Measurements from ENCODE around the gene TBC1D22A.

The TBC1D22A gene

GRCh38 chr22:47156352-47157092 lies 394.1 kb downstream of the TBC1D22A start:
- H3K4me3 Mint-ChIP-seq, result no peak overlapping the region
- no peak overlapping the region for H3K27ac Mint-ChIP-seq
- peaks cover 8% of the 10 kb centered on the region for H3K27me3 Mint-ChIP-seq (ENCODE audit: low read depth)
- no peak for TF ChIP-seq CTCF (IDR thresholded peaks at IDR 0.05; ENCODE audit: unreplicated experiment in 3 of 3)
- H3K9me3 Mint-ChIP-seq, result no peaks in the 10 kb centered on the region
- peaks cover 14% of the 10 kb centered on the region for H3K4me1 Mint-ChIP-seq
- H3K36me3 Mint-ChIP-seq (ENCODE audit: low read depth), result no peaks in the 10 kb centered on the region

GRCh38 chr22:47157093-47157420 lies 394.6 kb downstream of the TBC1D22A start:
- Mint-ChIP-seq H3K4me1 (peaks cover 19% of the 10 kb centered on the region), H3K36me3 (ENCODE audit: low read depth) (no peaks in the 10 kb centered on the region), H3K4me3 (no peak overlapping the region), H3K27me3 (ENCODE audit: low read depth) (peaks cover 8% of the 10 kb centered on the region), H3K9me3 (no peaks in the 10 kb centered on the region), H3K27ac (no peak overlapping the region)
- TF ChIP-seq CTCF (IDR thresholded peaks at IDR 0.05; ENCODE audit: unreplicated experiment in 3 of 3), result no peak

- H3K4me3 Mint-ChIP-seq, result no peak overlapping the region
- no peak for TF ChIP-seq CTCF (IDR thresholded peaks at IDR 0.05; ENCODE audit: unreplicated experiment in 3 of 3)
These were observed 395.2 kb downstream of the TBC1D22A start for GRCh38 chr22:47157486-47158270.

GRCh38 chr22:47158457-47158856 lies 396.0 kb downstream of the TBC1D22A start:
- no peak overlapping the region for H3K4me3 Mint-ChIP-seq
- no peak for TF ChIP-seq CTCF (IDR thresholded peaks at IDR 0.05; ENCODE audit: unreplicated experiment in 3 of 3)

More at GRCh38 chr22:47157486-47158270, 395.2 kb downstream of the TBC1D22A start:
- Mint-ChIP-seq H3K9me3 (no peaks in the 10 kb centered on the region), H3K36me3 (ENCODE audit: low read depth) (no peaks in the 10 kb centered on the region), H3K27me3 (ENCODE audit: low read depth) (peaks cover 8% of the 10 kb centered on the region), H3K4me1 (peaks cover 23% of the 10 kb centered on the region), H3K27ac (no peak overlapping the region)

GRCh38 chr22:47159592-47159991 lies 397.1 kb downstream of the TBC1D22A start:
- Mint-ChIP-seq H3K27me3 (ENCODE audit: low read depth) (peaks cover 6% of the 10 kb centered on the region), H3K36me3 (ENCODE audit: low read depth) (no peaks in the 10 kb centered on the region), H3K9me3 (no peaks in the 10 kb centered on the region), H3K27ac (no peak overlapping the region), H3K4me1 (peaks cover 15% of the 10 kb centered on the region), H3K4me3 (no peak overlapping the region)
- TF ChIP-seq CTCF (IDR thresholded peaks at IDR 0.05; ENCODE audit: unreplicated experiment in 3 of 3), result no peak

More at GRCh38 chr22:47158457-47158856, 396.0 kb downstream of the TBC1D22A start:
- H3K9me3 Mint-ChIP-seq, result no peaks in the 10 kb centered on the region
- H3K27ac Mint-ChIP-seq, result no peak overlapping the region
- H3K27me3 Mint-ChIP-seq (ENCODE audit: low read depth), result peaks cover 8% of the 10 kb centered on the region
- H3K36me3 Mint-ChIP-seq (ENCODE audit: low read depth), result no peaks in the 10 kb centered on the region
- peaks cover 18% of the 10 kb centered on the region for H3K4me1 Mint-ChIP-seq
